ENCODE measurements around the gene DOCK4.
A peak's percentile ranks its signal among the peaks of the same experiment; 100 is the strongest.

Gene DOCK4

GRCh38 chr7:112073530-112073929 lies 132.7 kb downstream of the DOCK4 start:
- no peak for DNase-seq

- DNase-seq, result no peak
Measured at GRCh38 chr7:112072541-112073245, 133.5 kb downstream of the DOCK4 start.

- DNase-seq, result no peak
Measured at GRCh38 chr7:112071856-112072255, 134.3 kb downstream of the DOCK4 start.

GRCh38 chr7:112070674-112071256 lies 135.4 kb downstream of the DOCK4 start:
- DNase-seq, result no peak

GRCh38 chr7:112069879-112070321 lies 136.3 kb downstream of the DOCK4 start:
- DNase-seq, result no peak

- no peak for DNase-seq
Measured at GRCh38 chr7:112068967-112069366, 137.2 kb downstream of the DOCK4 start.

GRCh38 chr7:112067632-112068540 lies 138.3 kb downstream of the DOCK4 start:
- DNase-seq, result no peak

GRCh38 chr7:112067200-112067599 lies 139.0 kb downstream of the DOCK4 start:
- no peak for DNase-seq

- no peak for DNase-seq
Measured at GRCh38 chr7:112065758-112066157, 140.4 kb downstream of the DOCK4 start.

GRCh38 chr7:112064627-112065385 lies 141.4 kb downstream of the DOCK4 start:
- DNase-seq, result no peak

- DNase-seq, result no peak
Measured at GRCh38 chr7:112063974-112064373, 142.2 kb downstream of the DOCK4 start.

GRCh38 chr7:112061051-112061450 lies 145.1 kb downstream of the DOCK4 start:
- DNase-seq, result no peak

- DNase-seq, result no peak
Measured at GRCh38 chr7:112060625-112061024, 145.6 kb downstream of the DOCK4 start.

- DNase-seq, result no peak
Measured at GRCh38 chr7:112059675-112060074, 146.5 kb downstream of the DOCK4 start.

GRCh38 chr7:112058686-112059085 lies 147.5 kb downstream of the DOCK4 start:
- no peak for DNase-seq

GRCh38 chr7:112056409-112056808 lies 149.8 kb downstream of the DOCK4 start:
- peak; percentile 60 to 66 for DNase-seq

- DNase-seq, result no peak
Measured at GRCh38 chr7:112053737-112054069, 152.5 kb downstream of the DOCK4 start.

GRCh38 chr7:112052993-112053736 lies 153.0 kb downstream of the DOCK4 start:
- no peak for DNase-seq

- no peak for DNase-seq
Measured at GRCh38 chr7:112052498-112052897, 153.7 kb downstream of the DOCK4 start.

- DNase-seq, result no peak
Measured at GRCh38 chr7:112050250-112050881, 155.8 kb downstream of the DOCK4 start.

GRCh38 chr7:112049555-112050249 lies 156.5 kb downstream of the DOCK4 start:
- DNase-seq, result no peak

All from NCI-H187 (cell line).